Prostate gland (tissue), 2 donors: ENCODE measurements around the gene PKP4.

Source experiments
- POLR2A ChIP-seq: fragments of 450-650 bp; IDR thresholded peaks from one replicate; pipeline ENCODE4 v1.6.1; 2016; ENCODE audit warnings: antibody characterized with exemption, mild to moderate bottlenecking
- POLR2AphosphoS5 ChIP-seq: sonication (generic); formaldehyde crosslinking; IDR thresholded peaks from one replicate; pipeline ENCODE4 v1.6.1; 2017; ENCODE audit warnings: antibody characterized with exemption
- TF ChIP-seq, protein P1 (sequence below), 4 experiments: fragments of 200-600 bp in 2 of 4; fragments of 450-650 bp in 2 of 4; sonication (generic) in 2 of 4; IDR thresholded peaks; 1 replicate in 3 of 4; 2 replicates in 1 of 4; pipeline ENCODE4 v1.5.1; 2016 to 2019; ENCODE audit warnings: antibody characterized with exemption in 4 of 4, mild to moderate bottlenecking in 2 of 4, moderate library complexity in 2 of 4

DNA sequence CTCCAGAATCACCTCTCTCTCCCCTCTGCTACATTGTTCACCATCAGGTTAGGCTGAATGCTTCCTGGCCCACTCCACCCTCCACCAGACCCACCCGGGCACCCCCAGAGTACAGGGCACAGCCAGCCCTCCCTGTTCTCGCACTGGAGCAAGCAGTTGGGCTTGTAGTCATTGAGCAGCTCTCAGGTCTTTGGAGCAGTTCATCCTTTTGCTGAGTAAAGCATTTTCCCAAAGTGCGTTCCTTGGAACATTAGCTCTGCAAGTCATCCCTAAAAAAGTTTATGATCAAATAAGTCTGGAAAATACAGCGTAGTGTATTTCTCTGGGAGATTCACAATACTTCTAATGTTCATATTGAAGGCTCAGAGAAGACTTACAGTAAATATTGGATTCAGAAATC, 234.9 kb downstream of the PKP4 start:
- TF ChIP-seq, protein P1, sequence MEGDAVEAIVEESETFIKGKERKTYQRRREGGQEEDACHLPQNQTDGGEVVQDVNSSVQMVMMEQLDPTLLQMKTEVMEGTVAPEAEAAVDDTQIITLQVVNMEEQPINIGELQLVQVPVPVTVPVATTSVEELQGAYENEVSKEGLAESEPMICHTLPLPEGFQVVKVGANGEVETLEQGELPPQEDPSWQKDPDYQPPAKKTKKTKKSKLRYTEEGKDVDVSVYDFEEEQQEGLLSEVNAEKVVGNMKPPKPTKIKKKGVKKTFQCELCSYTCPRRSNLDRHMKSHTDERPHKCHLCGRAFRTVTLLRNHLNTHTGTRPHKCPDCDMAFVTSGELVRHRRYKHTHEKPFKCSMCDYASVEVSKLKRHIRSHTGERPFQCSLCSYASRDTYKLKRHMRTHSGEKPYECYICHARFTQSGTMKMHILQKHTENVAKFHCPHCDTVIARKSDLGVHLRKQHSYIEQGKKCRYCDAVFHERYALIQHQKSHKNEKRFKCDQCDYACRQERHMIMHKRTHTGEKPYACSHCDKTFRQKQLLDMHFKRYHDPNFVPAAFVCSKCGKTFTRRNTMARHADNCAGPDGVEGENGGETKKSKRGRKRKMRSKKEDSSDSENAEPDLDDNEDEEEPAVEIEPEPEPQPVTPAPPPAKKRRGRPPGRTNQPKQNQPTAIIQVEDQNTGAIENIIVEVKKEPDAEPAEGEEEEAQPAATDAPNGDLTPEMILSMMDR (IDR thresholded peaks at IDR 0.05) = no peak
- TF ChIP-seq POLR2A (no peak), POLR2AphosphoS5 (no peak)
